Lower leg skin (tissue), 3 donors: ENCODE measurements around the gene KIAA0825.

Experiments used
- POLR2A ChIP-seq, 2 donors: fragments of 450-650 bp; IDR thresholded peaks; one replicate each; pipeline ENCODE4 v1.6.1; 2016 to 2017; ENCODE audit warnings: antibody characterized with exemption in 2 of 2, mild to moderate bottlenecking in 1 of 2, moderate library complexity in 1 of 2
- TF ChIP-seq, protein P1 (sequence below), 3 donors: fragments of 450-650 bp; IDR thresholded peaks; one replicate each; pipeline ENCODE4 v1.5.1; 2016; ENCODE audit warnings: antibody characterized with exemption in 3 of 3, mild to moderate bottlenecking in 3 of 3, moderate library complexity in 2 of 3

DNA sequence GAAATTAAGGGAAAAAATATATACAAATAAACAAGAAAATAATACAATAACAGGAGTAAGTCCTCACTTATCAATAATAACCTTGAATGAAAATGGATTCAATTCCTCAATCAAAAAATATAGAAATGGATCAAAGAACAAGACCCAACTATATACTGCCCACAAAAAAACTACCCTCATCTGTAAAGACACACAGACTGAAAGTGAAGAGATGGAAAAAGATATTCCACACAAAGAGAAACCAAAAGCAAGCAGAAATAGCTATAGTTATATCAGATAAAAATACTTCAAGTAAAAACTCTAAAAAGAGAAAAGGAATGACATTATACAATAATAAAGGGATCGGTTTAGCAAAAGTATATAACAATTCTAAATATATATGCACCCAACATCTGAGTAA is 66.5 kb downstream of the KIAA0825 start:
- TF ChIP-seq, protein P1, sequence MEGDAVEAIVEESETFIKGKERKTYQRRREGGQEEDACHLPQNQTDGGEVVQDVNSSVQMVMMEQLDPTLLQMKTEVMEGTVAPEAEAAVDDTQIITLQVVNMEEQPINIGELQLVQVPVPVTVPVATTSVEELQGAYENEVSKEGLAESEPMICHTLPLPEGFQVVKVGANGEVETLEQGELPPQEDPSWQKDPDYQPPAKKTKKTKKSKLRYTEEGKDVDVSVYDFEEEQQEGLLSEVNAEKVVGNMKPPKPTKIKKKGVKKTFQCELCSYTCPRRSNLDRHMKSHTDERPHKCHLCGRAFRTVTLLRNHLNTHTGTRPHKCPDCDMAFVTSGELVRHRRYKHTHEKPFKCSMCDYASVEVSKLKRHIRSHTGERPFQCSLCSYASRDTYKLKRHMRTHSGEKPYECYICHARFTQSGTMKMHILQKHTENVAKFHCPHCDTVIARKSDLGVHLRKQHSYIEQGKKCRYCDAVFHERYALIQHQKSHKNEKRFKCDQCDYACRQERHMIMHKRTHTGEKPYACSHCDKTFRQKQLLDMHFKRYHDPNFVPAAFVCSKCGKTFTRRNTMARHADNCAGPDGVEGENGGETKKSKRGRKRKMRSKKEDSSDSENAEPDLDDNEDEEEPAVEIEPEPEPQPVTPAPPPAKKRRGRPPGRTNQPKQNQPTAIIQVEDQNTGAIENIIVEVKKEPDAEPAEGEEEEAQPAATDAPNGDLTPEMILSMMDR (IDR thresholded peaks at IDR 0.05) = no peak
- no peak for TF ChIP-seq POLR2A (IDR thresholded peaks at IDR 0.05)
